IPS-11a (cell line): Measurements from ENCODE around the gene VOPP1.
A peak's percentile ranks its signal among the peaks of the same experiment; 100 is the strongest.
"Not testable (repeated sequence)": the region's sequence is repeated elsewhere in the genome, so short reads cannot be mapped to it uniquely, and the experiment has no call there.

ENCODE experiments used
- H3K4me3 ChIP-seq: one replicate; pipeline ENCODE4 v1.5.1; 2013; ENCODE audit warnings: low read depth, low read length, control low read depth

Gene VOPP1

GRCh38 chr7:55582656-55583055, 10.4 kb upstream of the VOPP1 start:
- not testable (repeated sequence) for H3K4me3 ChIP-seq

GRCh38 chr7:55576753-55577152, 4.5 kb upstream of the VOPP1 start:
- no peak overlapping the region for H3K4me3 ChIP-seq

GRCh38 chr7:55575733-55576132, 3.4 kb upstream of the VOPP1 start:
- no peak overlapping the region for H3K4me3 ChIP-seq

- H3K4me3 ChIP-seq = no peak overlapping the region
Observed at GRCh38 chr7:55575098-55575497, 2.8 kb upstream of the VOPP1 start.

- no peak overlapping the region for H3K4me3 ChIP-seq
Observed at GRCh38 chr7:55574051-55574717, 1.9 kb upstream of the VOPP1 start.

- peak overlapping the region; percentile 22 for H3K4me3 ChIP-seq
Observed at GRCh38 chr7:55573234-55573900, 1.1 kb upstream of the VOPP1 start.

- peak overlapping the region; percentile 80 for H3K4me3 ChIP-seq
Observed at GRCh38 chr7:55571511-55572377, 558 bp downstream of the VOPP1 start.

- peak overlapping the region; percentile 80 for H3K4me3 ChIP-seq
Observed at GRCh38 chr7:55570939-55571338, 1.4 kb downstream of the VOPP1 start.

- H3K4me3 ChIP-seq = no peak overlapping the region
Observed at GRCh38 chr7:55570218-55570873, 2.0 kb downstream of the VOPP1 start.

GRCh38 chr7:55569797-55570196, 2.5 kb downstream of the VOPP1 start:
- H3K4me3 ChIP-seq = no peak overlapping the region

GRCh38 chr7:55569269-55569663, 3.0 kb downstream of the VOPP1 start:
- H3K4me3 ChIP-seq = no peak overlapping the region

- H3K4me3 ChIP-seq = no peak overlapping the region
Observed at GRCh38 chr7:55568613-55569268, 3.6 kb downstream of the VOPP1 start.

- no peak overlapping the region for H3K4me3 ChIP-seq
Observed at GRCh38 chr7:55567571-55567970, 4.7 kb downstream of the VOPP1 start.

- no peak overlapping the region for H3K4me3 ChIP-seq
Observed at GRCh38 chr7:55565681-55566080, 6.6 kb downstream of the VOPP1 start.

GRCh38 chr7:55563596-55564325, 8.5 kb downstream of the VOPP1 start:
- no peak overlapping the region for H3K4me3 ChIP-seq

- no peak overlapping the region for H3K4me3 ChIP-seq
Observed at GRCh38 chr7:55561690-55562089, 10.6 kb downstream of the VOPP1 start.

GRCh38 chr7:55558962-55559920, 13.1 kb downstream of the VOPP1 start:
- no peak overlapping the region for H3K4me3 ChIP-seq

- H3K4me3 ChIP-seq = no peak overlapping the region
Observed at GRCh38 chr7:55557666-55558188, 14.6 kb downstream of the VOPP1 start.

GRCh38 chr7:55556492-55556891, 15.8 kb downstream of the VOPP1 start:
- H3K4me3 ChIP-seq = no peak overlapping the region
